HG02642 (cell line): Measurements from ENCODE around the gene AGFG2.
"Not testable (repeated sequence)": the region's sequence is repeated elsewhere in the genome, so short reads cannot be mapped to it uniquely, and the experiment has no call there.

ENCODE experiments used
- ATAC-seq: cut with Tn5 transposase; IDR thresholded peaks from one replicate; pipeline ENCODE4 v1.9.1; 2021; ENCODE audit warnings: mild to moderate bottlenecking; ENCODE audit not compliant: unreplicated experiment, poor library complexity

AGFG2 gene, protein sequence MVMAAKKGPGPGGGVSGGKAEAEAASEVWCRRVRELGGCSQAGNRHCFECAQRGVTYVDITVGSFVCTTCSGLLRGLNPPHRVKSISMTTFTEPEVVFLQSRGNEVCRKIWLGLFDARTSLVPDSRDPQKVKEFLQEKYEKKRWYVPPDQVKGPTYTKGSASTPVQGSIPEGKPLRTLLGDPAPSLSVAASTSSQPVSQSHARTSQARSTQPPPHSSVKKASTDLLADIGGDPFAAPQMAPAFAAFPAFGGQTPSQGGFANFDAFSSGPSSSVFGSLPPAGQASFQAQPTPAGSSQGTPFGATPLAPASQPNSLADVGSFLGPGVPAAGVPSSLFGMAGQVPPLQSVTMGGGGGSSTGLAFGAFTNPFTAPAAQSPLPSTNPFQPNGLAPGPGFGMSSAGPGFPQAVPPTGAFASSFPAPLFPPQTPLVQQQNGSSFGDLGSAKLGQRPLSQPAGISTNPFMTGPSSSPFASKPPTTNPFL

DNA sequence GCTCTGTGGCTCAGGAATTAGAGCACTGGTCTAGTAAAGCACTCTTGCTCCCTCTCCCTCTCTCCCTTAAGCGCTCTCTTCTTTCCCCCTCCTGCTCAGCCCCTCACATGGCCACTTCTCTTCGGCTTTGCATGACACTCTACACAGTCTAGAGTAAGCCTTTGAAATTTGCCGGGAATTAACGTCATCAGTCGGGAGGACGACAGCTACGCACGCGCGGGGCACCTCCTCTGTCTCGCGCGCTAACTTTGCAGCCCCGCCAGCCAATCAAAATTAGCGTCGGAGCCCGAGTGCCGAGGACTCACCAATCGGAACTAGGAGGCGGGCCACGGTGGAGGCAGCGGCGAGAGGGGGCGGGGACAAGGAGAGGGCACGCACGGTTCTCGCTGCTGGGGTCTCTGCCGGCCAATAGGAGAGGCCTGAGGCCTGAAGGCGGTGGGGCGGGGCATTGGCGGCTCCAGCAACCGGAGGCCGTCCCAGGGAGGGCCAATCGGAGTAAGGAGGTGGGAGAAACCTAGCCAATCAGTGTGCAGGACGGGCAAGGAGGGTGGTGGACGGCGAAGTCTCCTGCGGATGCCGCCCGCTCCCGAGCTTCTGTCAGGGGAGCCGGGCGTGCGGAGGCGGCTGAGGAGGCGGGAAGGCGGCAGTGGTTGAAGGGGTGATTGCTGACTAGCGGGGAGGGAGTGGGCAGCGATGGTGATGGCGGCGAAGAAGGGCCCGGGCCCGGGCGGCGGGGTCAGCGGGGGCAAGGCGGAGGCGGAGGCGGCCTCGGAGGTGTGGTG is at the start of gene AGFG2:
TSS of gene AGFG2 (plus strand) at position 550 of the 782 bp plus-strand sequence. CDS start at position 694, 144 bp downstream.
- peak; percentile 96 for ATAC-seq

DNA sequence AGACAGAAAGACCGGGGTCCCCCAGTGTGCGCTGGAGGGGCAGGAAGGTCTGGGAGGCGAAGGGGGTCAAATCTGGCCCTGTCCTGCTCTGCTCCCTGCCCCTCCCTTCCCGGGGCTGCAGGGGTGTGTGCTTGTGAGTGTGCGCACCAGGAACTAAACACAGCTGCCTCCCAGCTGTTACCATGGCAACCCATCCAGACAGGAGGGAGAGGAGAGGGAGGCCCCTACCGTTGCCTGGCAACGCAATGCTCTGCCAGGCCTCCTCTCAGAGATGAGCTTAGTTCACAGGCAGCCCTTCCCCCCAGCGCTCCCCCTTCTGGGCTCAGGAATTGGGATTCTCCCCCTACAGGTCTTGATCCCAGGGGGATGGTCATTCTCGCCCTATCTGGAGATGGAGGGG is 49.2 kb upstream of the AGFG2 start:
- ATAC-seq, result no peak

DNA sequence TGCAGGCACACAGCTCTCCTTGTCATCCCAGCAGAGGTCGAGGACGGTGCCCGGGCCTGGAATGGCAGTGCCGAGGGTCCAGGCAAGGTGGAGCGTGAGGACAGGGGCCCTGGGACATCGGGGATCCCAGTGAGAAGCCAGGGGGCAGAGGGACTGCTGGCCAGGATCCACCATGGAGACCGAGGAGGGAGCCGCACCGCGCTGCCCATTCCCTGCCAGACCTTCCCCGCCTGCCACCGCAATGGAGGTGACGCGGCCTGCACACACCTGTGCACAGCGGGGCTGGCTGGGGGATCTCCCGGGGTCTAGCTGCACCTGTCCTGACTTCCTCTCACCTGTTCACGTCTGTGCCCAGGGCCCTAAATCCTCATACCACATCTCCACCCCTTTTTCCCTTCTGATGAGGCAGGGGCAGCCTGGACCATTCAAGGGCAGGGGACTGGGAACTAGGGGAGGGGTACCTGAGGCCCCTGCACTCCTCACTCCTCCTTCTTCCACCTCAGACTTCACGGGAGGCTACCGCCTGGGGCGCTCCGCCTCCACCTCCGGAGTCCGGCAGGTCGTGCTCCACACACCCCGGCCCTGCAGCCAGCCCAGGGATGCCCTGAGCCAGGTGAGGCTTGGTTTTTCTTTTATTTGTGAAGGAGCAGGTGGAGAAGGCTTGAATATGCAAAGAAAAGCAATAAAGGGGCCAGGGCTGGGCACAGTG is 48.4 kb upstream of the AGFG2 start:
- no peak for ATAC-seq

DNA sequence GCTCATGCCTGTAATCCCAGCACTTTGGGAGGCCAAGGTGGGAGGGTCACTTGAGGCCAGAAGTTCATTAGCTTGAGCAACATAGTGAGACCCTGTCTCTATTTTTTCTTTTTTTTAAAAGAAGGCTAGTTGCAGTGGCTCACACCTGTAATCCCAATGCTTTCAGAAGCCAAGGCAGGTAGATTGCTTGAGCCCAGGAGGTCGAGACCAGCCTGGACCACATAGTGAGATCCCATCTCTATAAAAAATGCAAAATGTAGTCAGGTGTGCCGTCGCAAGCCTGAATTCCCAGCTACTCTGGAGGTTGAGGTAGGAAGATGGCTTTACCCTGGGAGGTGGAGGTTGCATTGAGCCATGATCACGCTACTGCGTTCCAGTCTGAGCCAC is 47.8 kb upstream of the AGFG2 start:
- no peak for ATAC-seq

DNA sequence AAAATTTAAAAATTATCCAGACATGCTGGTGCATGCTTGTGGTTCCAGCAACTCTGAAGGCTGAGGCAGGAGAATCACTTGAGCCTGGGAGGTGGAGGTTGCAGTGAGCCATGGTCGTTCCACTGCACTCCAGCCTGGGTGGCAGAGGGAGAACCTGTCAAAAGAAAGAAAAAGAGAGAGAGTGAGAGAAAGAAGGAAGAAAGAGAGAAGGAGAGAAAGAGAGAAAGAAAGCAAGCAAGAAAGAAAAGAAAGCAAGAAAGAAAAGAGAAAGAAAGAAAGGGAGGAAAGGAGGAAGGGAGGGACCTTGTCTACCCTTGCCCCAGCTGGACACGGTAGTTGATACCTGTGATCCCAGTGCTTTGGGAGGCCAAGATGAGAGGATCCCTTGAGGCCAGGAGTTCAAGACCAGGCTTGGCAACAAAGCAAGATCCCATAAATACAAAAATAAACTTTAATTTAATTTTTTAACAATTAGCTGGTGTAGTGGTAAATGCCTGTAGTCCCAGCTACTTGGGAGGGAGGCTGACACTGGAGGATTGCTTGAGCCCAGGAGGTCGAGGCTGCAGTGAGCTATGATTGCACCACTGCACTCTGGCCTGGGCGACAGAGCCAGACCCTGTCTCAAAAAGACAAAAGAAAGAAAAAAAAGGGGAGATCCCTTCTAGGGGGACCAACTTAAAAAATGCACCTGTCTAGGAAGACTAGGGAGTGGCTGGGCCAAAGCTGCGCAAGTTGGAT is 46.1 kb upstream of the AGFG2 start:
- ATAC-seq, result no peak

DNA sequence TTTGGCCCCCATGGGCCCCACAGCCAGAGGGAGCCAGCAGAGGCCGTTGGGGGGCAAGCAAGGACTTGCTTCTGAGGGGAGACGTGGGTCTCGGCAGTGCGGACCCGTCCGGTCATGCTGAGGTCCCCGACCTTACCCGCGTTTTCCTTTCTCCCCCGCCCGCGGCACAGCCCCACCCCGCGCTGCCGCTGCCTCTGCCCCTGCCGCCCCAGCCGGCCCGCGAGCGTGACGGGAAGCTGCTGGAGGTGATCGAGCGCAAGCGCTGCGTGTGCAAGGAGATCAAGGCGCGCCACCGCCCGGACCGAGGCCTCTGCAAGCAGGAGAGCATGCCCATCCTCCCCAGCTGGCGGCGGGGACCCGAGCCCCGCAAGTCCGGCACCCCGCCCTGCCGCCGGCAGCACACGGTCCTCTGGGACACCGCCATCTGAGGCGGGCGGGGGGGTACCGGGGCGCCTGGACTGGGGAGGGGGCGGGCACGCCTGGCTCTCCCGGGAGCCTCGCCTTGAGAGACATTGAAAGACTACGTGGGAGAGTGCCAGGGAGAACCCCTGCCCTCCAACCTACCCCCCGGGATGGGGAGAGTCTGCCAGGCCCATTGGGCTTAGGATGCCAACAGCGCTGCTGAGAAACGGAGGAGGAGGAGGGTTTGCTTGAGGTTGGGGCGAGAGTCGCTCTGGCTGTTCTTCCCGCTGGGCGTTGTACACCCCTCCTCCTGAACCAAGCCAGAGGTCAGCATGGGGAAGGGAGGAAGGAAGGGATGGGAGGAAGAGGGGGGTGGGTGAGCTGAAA is 45.3 kb upstream of the AGFG2 start:
- ATAC-seq, result no peak

DNA sequence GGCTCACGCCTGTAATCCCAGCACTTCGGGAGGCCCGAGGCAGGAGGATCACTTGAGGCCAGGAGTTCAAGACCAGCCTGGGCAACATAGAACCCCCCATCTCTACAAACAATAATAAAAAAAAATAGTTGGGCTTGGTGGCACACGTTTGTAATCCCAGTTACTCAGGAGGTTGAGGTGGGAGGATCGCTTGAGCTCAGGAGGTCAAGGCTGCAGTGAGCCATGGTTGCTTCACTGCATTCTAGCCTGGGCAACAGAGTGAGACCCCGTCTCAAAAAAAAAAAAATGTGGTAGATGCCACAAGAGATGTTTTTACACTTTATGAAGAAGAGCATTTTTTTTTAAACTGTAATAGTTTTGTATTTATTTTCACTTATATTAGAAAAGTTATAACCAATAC is 42.5 kb upstream of the AGFG2 start:
- no peak for ATAC-seq

DNA sequence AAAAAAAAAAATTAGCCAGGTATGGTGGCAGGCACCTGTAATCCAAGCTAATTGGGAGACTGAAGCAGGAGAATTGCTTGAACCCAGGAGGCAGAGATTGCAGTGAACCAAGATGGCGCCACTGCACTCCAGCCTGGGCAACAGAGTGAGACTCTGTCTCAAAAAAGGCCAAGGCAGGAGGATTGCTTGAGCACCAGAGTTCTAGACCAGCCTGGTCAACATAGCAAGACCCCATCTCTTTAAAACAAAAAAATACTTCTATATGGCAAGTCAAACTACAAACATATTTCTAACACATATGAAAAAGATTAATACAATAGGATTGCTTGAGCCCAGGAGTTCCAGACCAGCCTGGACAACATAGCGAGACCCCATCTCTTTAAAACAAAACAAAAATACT is 38.3 kb upstream of the AGFG2 start:
- ATAC-seq, result not testable (repeated sequence)

DNA sequence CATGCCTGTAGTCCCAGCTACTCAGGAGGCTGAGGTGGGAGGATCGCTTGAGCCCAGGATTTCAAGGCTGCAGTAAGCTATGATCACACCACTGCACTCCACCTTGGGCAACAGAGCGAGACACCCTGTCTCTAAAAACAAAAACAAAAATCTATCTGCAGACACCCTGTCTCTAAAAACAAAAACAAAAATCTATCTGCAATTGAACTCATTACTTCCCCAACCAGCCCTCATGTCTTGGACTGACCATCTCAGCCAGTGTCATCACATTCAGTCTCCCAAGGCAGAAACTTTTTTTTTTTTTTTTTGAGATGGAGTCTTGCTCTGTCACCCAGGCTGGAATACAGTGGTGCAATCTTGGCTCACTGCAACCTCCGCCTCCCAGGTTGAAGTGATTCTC is 35.0 kb upstream of the AGFG2 start:
- ATAC-seq, result not testable (repeated sequence)

DNA sequence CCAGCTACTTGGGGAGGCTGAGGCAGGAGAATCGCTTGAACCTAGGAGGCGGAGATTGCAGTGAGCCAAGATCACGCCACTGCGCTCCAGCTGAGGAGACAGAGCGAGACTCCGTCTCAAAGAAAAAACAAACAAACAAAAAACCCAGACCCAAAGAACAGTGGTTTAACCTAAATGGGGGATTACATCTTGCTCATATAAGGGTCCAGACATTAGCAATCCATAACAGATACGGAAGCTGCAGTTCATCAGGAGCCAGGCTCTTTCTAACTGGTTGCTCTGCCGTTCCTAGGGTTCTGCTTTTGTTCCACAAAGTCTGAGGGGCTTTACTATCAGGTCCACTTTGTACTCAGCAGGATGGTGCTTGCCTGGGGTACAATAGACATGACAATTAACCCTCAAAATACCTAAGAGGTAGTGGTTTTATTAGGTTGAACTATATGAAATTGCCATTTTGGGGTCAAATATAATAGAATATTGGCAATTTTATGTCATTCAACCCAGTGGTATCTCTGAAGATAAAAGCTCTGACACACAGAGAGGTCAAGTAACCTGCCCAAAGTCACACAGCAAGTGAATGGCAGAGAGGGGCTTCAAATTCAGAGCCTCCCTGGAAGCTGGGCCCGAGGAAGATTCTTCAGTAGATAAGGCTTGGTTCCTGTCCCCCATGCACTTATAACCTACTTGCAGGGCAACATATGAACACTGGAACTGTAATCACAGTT is 34.0 kb upstream of the AGFG2 start:
- ATAC-seq, result no peak

DNA sequence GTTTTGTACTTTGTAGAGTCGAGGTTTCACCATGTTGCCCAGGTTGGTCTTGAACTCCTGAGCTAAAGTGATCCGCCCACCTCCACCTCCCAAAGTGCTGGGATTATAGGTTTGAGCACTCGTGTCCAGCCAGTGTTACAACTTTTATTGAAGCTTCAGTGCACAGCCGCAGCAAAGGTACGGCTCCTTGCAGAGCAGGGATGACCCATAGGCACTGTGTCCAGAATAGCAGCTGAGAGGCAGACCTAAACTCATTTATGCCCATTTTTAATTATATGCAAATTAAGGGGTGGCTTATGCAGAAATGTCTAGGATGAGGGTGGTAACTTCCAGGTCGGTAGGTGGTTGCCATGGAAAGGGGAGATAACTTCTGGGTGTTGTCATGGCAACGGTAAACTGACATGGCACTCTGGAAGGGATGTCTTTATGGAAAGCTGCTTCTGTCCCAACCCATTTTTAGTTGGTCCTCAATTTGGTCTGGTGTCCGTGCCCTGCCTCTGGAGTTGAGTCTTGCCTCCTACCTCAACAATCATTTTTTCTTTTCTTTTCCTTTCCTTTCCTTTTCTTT is 32.6 kb upstream of the AGFG2 start:
- ATAC-seq, result no peak

DNA sequence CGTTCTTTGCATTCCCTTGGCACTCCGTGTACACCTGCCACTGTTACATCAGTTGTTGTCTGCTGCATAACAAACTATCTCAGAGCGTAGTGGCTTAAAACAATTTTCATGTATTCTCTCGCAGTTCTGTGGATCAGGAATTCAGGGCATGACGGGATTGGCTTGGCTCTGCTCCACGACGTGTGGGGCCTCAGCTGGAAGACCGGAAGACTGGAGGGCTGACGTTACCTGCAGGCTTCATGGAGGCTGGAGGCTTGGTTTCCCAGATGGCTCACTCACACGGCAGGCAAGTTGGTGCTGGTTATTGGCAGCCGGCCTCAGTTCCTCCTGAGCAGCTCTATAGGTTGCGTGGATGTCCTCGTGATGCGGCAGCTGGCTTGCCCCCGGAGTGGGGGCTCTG is 29.8 kb upstream of the AGFG2 start:
- no peak for ATAC-seq

DNA sequence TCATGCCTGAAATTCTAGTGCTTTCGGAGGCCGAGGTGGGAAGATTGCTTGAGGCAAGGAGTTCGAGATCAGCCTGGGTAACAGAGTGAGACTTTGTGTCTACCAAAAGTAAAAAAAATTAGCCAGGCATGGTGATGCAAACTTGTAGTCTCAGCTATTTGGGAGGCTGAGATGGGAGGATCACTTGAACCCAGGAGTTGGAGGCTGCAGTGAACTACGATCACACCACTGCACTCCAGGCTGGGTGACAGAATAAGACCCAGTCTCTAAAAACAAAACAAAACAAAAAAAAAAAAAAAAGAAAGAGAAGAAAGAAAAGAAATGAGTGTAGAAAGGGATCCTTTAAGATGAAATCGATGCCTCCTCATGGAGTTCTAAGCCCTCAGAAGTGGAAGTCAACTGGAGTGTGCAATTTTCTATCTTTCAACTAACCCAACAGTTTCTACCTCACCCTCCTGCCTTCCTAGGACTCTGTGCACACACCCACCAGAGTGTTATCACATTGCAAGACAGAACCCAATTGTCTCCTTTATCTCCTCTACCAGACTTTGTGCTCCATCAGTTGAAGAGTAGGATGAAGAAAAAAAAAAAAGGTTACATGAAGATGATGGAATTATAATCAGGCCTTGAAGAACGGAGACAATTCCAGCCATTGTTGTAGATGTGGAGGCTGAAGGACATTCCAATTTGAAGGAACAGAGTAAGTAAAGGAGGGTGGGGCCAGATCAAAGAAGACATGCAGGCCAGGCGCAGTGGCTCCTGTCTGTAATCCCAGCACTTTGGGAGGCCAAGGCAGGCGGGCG is 28.4 kb upstream of the AGFG2 start:
- no peak for ATAC-seq

DNA sequence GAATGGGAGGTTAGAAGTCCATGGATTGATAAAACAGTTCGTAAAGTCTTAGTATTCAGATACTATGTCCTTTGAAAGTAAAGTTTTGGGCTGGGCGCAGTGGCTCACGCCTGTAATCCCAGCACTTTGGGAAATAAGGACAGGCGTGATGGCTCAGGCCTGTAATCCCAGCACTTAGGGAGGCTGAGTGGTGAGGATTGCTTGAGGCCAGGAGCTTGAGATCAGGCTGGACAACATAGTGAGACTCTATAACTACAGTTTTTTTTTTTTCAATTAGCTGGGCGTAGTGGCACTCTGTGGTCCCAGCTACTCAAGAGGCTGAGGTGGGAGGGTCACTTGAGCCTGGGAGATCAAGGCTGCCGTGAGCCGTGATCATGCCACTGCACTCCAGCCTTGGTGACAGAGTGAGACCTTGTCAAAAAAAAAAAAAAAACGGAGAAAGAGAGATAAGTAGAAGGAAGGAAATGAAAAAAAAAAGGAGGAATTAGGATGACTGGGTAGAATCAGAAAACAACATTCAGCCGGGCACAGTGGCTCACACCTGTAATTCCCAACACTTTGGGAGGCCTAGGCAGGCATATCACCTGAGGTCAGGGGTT is 25.7 kb upstream of the AGFG2 start:
- no peak for ATAC-seq

DNA sequence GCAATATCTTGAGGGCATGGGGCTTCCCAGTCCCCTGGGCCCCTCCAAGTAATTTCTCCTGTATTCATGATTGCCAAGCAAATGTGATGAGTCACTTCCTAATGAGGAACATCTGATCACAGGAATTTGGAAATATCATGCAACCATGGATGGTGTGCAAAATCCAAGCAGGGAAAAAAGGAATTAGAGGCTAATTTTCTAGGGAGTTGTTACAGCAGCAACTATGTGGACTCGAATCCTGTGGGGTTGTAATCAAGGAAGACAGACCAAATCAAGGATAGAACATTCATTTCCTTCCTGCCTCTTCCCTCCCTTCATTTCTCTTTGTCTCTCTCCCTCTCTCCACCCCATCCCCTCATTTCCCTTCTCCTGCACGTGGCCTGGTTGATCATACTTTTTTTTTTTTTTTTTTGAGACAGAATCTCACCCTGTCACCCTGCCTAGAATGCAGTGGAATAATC is 23.9 kb upstream of the AGFG2 start:
- ATAC-seq, result no peak

DNA sequence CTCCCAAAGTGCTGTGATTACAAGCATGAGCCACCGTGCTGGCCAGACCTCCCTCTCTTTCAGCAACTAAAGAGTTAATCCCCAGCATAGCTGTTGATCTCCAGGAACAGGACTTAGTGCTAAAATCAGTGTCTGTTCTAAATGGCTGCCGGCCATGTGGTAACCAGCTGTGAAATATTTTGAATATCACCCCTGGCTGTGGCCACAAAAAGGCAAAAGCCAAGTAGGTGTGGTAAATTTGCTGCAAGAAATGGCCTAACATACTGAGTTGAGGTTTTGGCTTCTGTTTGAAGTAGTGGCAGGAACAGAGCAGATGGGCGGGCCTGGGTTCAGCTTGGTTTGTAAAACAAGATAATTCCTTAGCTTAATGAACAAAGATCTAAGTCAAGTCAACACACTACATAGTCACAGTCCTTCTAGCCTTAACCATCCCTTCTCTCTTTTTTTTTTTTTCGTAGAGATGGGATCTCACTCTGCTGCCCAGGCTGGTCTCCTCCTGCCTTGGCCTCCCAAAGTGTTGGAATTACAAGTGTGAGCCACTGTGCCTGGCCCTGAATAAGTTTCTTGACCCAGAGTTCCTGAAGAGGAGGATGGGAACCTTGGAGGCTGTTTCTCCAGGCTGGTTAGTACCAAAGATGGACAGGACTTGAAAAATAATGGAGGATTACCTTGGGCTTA is 22.7 kb upstream of the AGFG2 start:
- no peak for ATAC-seq

DNA sequence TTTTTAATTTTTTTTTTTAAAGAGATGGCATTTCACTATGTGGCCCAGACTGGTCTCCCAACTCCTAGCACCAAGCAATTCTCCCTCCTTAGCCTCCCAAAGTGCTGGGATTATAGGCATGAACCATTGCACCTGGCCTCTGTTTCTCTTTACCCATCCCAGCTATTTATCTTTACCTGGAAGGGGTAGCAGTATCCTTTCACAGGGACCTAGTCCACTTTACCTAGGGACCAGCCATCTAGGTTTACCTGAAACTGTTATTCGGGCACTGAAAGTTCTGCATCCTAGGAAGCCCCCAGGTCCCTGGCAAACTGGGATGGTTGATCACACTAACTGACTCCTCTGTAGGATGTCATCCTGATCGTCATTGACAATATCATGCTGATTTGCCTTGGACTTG is 21.7 kb upstream of the AGFG2 start:
- ATAC-seq, result no peak
